Measurements from ENCODE around the gene AGBL4. TPM values are rescaled to one million over a fixed set of nuclear protein-coding genes. Genes with fewer than 3 reads are reported as not detected.

The AGBL4 gene
- total RNA-seq, 4 donors from 2014 or later = not detected

DNA sequence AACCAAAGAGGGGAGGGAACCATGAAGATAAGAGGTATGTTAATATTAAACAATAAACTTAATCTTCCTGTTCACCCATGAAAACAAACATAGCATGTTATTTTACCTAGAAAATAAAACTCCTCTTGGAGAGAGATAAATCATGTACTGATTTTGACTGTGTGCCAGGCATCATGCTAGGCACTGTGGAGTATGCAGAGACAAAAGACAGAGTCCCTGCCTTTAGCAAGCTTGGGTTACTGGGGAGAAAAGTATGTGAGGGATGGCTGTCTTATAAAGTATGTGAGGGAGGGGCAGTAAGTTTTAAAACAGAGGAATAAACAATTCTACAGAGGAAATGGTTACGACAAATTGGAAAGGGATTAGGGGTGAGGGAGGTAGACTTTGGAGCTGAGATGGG, 1117.6 kb downstream of the AGBL4 start:
- no peak overlapping the region for H3K27ac ChIP-seq
- 65 to 73% methylated on average over 1 of the region's 1 CpG for WGBS, 2 donors
- H3K4me3 ChIP-seq = no peak overlapping the region
- H3K9me3 ChIP-seq = no peaks in the 10 kb centered on the region
- DNase-seq = no peak
- intact Hi-C loops (cut with DNase I) = no loop called here
- no peak for TF ChIP-seq POLR2A (IDR thresholded peaks at IDR 0.05)
- TF ChIP-seq, protein P1, sequence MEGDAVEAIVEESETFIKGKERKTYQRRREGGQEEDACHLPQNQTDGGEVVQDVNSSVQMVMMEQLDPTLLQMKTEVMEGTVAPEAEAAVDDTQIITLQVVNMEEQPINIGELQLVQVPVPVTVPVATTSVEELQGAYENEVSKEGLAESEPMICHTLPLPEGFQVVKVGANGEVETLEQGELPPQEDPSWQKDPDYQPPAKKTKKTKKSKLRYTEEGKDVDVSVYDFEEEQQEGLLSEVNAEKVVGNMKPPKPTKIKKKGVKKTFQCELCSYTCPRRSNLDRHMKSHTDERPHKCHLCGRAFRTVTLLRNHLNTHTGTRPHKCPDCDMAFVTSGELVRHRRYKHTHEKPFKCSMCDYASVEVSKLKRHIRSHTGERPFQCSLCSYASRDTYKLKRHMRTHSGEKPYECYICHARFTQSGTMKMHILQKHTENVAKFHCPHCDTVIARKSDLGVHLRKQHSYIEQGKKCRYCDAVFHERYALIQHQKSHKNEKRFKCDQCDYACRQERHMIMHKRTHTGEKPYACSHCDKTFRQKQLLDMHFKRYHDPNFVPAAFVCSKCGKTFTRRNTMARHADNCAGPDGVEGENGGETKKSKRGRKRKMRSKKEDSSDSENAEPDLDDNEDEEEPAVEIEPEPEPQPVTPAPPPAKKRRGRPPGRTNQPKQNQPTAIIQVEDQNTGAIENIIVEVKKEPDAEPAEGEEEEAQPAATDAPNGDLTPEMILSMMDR (IDR thresholded peaks at IDR 0.05) = no peak
- peaks cover 0 to 4% (median 0%) of the 10 kb centered on the region in 4 donors for H3K27me3 ChIP-seq
- no peaks in the 10 kb centered on the region for H3K36me3 ChIP-seq
- no peaks in the 10 kb centered on the region for H3K4me1 ChIP-seq

DNA sequence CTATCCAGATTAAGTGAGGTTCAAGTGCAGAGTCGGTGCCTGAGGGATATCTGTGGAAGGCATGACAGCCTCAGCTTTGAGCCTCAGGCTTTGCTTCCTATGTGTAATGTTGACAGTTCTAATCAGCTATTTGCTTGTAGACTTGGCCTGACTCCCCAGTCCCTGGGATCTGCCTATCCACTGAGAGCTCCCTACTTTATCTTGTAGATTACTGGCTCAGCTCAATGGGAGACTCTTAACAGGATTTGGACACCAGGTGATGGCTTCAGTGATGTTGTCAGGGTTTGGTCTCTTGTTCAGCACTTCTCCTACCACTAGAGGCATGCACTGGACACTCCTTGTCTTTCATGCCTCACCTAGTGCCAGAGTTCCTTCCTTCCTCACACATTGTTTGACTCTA, 1120.5 kb downstream of the AGBL4 start:
- no peaks in the 10 kb centered on the region for H3K36me3 ChIP-seq
- TF ChIP-seq, protein P1 (IDR thresholded peaks at IDR 0.05) = no peak
- TF ChIP-seq POLR2A (IDR thresholded peaks at IDR 0.05) = no peak
- H3K4me3 ChIP-seq = no peak overlapping the region
- WGBS, 2 donors = 50 to 75% methylated on average over 1 of the region's 1 CpG
- no peaks in the 10 kb centered on the region for H3K27me3 ChIP-seq
- intact Hi-C loops (cut with DNase I) = no loop called here
- H3K9me3 ChIP-seq = no peaks in the 10 kb centered on the region
- no peaks in the 10 kb centered on the region for H3K4me1 ChIP-seq
- no peak for DNase-seq
- no peak overlapping the region for H3K27ac ChIP-seq

DNA sequence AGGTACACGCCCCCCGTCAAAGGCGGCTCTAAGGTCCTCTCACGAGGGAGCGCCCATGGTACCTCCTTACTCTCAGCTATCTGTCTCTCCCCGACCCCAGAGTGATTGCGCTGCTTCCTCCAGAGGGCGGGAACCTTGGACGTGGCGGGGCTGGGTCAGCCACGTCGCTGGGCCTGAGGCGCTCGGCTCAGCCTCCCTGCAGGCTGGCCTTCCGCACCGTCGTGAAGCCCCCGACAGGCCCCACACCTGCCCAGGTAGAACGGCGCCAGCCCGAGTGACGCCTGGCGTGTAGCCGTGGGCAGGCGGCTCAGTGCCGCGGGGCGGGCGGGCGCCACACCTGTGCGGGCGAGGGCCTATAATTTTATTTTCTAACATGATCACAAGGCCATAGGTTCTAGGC, 1124.9 kb downstream of the AGBL4 start:
- H3K9me3 ChIP-seq = no peaks in the 10 kb centered on the region
- no peak for DNase-seq
- TF ChIP-seq, protein P1 (IDR thresholded peaks at IDR 0.05) = no peak
- no peak for TF ChIP-seq POLR2A (IDR thresholded peaks at IDR 0.05)
- H3K27me3 ChIP-seq = no peaks in the 10 kb centered on the region
- 78 to 100% methylated on average over 2 to 14 of the region's 32 CpGs for WGBS, 2 donors
- intact Hi-C loops (cut with DNase I) = no loop called here
- no peaks in the 10 kb centered on the region for H3K4me1 ChIP-seq
- H3K4me3 ChIP-seq = no peak overlapping the region
- H3K36me3 ChIP-seq = no peaks in the 10 kb centered on the region
- no peak overlapping the region for H3K27ac ChIP-seq

DNA sequence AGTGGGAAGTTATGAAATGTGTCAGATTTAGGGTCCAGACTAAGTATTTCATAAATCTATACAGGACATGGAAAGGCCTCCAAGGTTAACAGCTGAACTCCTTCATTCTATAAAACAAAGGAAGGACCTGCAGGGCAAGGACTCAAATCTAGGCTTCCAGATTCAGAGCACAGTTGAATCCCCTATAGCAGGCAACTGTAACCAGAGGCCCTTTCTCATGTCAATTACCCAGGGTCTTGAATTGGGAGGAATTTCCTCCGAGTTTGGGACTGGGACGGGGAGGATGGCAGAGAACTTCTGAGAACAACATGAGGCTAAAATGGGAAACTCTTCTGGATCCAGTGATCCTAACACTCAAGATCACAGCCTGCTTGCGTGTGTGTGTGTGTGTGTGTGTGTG, 1134.1 kb downstream of the AGBL4 start:
- Histone ChIP-seq H3K36me3 (no peaks in the 10 kb centered on the region), H3K27me3 (no peaks in the 10 kb centered on the region), H3K4me1 (no peaks in the 10 kb centered on the region), H3K4me3 (no peak overlapping the region), H3K9me3 (no peaks in the 10 kb centered on the region), H3K27ac (no peak overlapping the region)
- TF ChIP-seq, protein P1 (IDR thresholded peaks at IDR 0.05) = no peak
- no peak for TF ChIP-seq POLR2A (IDR thresholded peaks at IDR 0.05)
- DNase-seq = no peak
- intact Hi-C loops (cut with DNase I) = no loop called here
- WGBS, 2 donors = 58% methylated on average over 3 of the region's 3 CpGs; no CpG with 5 or more reads in 1 of the 2 donors

DNA sequence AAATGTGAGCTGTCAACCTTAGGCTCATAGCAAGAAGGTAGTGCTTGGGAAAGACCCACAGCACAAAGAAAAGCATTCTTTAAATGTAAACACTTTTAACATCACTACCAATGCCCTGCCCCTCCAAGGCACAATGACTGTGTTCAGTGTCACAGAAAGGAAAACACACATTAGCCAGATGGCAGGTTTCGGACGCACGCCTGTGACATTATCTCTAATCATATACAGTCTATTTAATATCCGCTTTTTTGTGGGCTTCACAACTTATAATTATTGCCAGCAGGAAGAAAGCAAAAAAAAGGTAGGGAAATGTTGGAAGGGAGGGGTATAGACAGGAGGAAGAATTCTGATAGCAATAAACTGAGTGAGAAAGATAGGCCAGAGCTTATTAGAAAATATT, 1134.7 kb downstream of the AGBL4 start:
- DNase-seq = no peak
- no peaks in the 10 kb centered on the region for H3K4me1 ChIP-seq
- TF ChIP-seq, protein P1 (IDR thresholded peaks at IDR 0.05) = no peak
- TF ChIP-seq POLR2A (IDR thresholded peaks at IDR 0.05) = no peak
- H3K27me3 ChIP-seq = no peaks in the 10 kb centered on the region
- no peaks in the 10 kb centered on the region for H3K36me3 ChIP-seq
- H3K27ac ChIP-seq = no peak overlapping the region
- WGBS, 2 donors = 56 to 72% methylated on average over 4 of the region's 4 CpGs
- intact Hi-C loops (cut with DNase I) = no loop called here
- H3K9me3 ChIP-seq = no peaks in the 10 kb centered on the region
- no peak overlapping the region for H3K4me3 ChIP-seq
